GM12874 (cell line): ENCODE data around the gene BCL7C.

ENCODE experiments used
- CTCF ChIP-seq: IDR thresholded peaks from 2 replicates; pipeline ENCODE4 v1.5.1; 2011; ENCODE audit warnings: low read depth, mild to moderate bottlenecking, control low read depth, low read length, moderate library complexity; ENCODE audit not compliant: insufficient read depth

BCL7C gene

GRCh38 chr16:30853758-30854157, 40.1 kb downstream of the BCL7C start:
- TF ChIP-seq CTCF = no peak

- no peak for TF ChIP-seq CTCF
These were observed 43.6 kb downstream of the BCL7C start for GRCh38 chr16:30850246-30850645.

- no peak for TF ChIP-seq CTCF
These were observed 47.1 kb downstream of the BCL7C start for GRCh38 chr16:30846649-30847402.

- peak; percentile 87 for TF ChIP-seq CTCF
These were observed 49.0 kb downstream of the BCL7C start for GRCh38 chr16:30844671-30845449.

- no peak for TF ChIP-seq CTCF
These were observed 49.6 kb downstream of the BCL7C start for GRCh38 chr16:30844346-30844670.

GRCh38 chr16:30843501-30843900, 50.4 kb downstream of the BCL7C start:
- TF ChIP-seq CTCF = no peak

- no peak for TF ChIP-seq CTCF
These were observed 50.9 kb downstream of the BCL7C start for GRCh38 chr16:30842971-30843370.
